ENCODE measurements around the gene USP11.

The USP11 gene

GRCh38 chrX:47232803-47233332, at the start of gene USP11:
TSS of gene USP11 (plus strand) at chrX:47233009. CDS start at chrX:47233044, 35 bp downstream.
- peak within 1 kb of the TSS; percentile 67 for H3K4me2 ChIP-seq (ENCODE audit: low read length)
- H3K4me1 ChIP-seq (ENCODE audit: insufficient read depth, low read length, severe bottlenecking) = peaks cover 33% of the 10 kb centered on the region
- no peaks in the 10 kb centered on the region for H3K9me2 ChIP-seq (ENCODE audit: low read depth, low read length)
- H2AFZ ChIP-seq (ENCODE audit: low read length) = no peak within 1 kb of the TSS
- H3K4me3 ChIP-seq (ENCODE audit: low read depth, low read length, poor library complexity, severe bottlenecking) = peak within 1 kb of the TSS; percentile 87
- no peaks in the 10 kb centered on the region for H4K20me1 ChIP-seq (ENCODE audit: insufficient read depth, low read length)
- peaks cover 17% of the 10 kb centered on the region for H3K36me3 ChIP-seq (ENCODE audit: insufficient read depth, low read length)
- H3K27me3 ChIP-seq (ENCODE audit: insufficient read depth, low read length) = no peaks in the 10 kb centered on the region
- H3K79me2 ChIP-seq (ENCODE audit: insufficient read depth, low read length) = peaks cover 36% of the 10 kb centered on the region
- H3K9ac ChIP-seq (ENCODE audit: low read length) = peak within 1 kb of the TSS; percentile 94
- TF ChIP-seq CTCF (IDR thresholded peaks at IDR 0.05; ENCODE audit: low read length) (no peak), EZH2 (IDR thresholded peaks at IDR 0.05; ENCODE audit: borderline replicate concordance, low read length) (no peak)
- peak within 1 kb of the TSS; percentile 93 for H3K27ac ChIP-seq (ENCODE audit: low read depth, low read length, poor library complexity, severe bottlenecking)
- H3K9me3 ChIP-seq (ENCODE audit: low read length) = no peaks in the 10 kb centered on the region
- H3F3A ChIP-seq (ENCODE audit: insufficient read depth, low read length) = peaks cover 4% of the 10 kb centered on the region; the same call in 1 of the 2 replicates

- no peaks in the 10 kb centered on the region for H3K9me3 ChIP-seq (ENCODE audit: low read length)
- no peaks in the 10 kb centered on the region for H3K79me2 ChIP-seq (ENCODE audit: insufficient read depth, low read length)
- no peaks in the 10 kb centered on the region for H3K27me3 ChIP-seq (ENCODE audit: insufficient read depth, low read length)
- H3K9me2 ChIP-seq (ENCODE audit: low read depth, low read length) = no peaks in the 10 kb centered on the region
- peaks cover 44% of the 10 kb centered on the region for H3K36me3 ChIP-seq (ENCODE audit: insufficient read depth, low read length)
- H2AFZ ChIP-seq (ENCODE audit: low read length) = no peak overlapping the region
- H3K9ac ChIP-seq (ENCODE audit: low read length) = no peak overlapping the region
- H4K20me1 ChIP-seq (ENCODE audit: insufficient read depth, low read length) = no peaks in the 10 kb centered on the region
- no peaks in the 10 kb centered on the region for H3F3A ChIP-seq (ENCODE audit: insufficient read depth, low read length)
- no peak overlapping the region for H3K27ac ChIP-seq (ENCODE audit: low read depth, low read length, poor library complexity, severe bottlenecking)
- no peak for TF ChIP-seq CTCF (IDR thresholded peaks at IDR 0.05; ENCODE audit: low read length)
- TF ChIP-seq EZH2 (IDR thresholded peaks at IDR 0.05; ENCODE audit: borderline replicate concordance, low read length) = no peak
- no peak overlapping the region for H3K4me3 ChIP-seq (ENCODE audit: low read depth, low read length, poor library complexity, severe bottlenecking)
- no peaks in the 10 kb centered on the region for H3K4me1 ChIP-seq (ENCODE audit: insufficient read depth, low read length, severe bottlenecking)
- no peak overlapping the region for H3K4me2 ChIP-seq (ENCODE audit: low read length)
Observed at GRCh38 chrX:47184486-47184885, 48.3 kb upstream of the USP11 start.

DNA sequence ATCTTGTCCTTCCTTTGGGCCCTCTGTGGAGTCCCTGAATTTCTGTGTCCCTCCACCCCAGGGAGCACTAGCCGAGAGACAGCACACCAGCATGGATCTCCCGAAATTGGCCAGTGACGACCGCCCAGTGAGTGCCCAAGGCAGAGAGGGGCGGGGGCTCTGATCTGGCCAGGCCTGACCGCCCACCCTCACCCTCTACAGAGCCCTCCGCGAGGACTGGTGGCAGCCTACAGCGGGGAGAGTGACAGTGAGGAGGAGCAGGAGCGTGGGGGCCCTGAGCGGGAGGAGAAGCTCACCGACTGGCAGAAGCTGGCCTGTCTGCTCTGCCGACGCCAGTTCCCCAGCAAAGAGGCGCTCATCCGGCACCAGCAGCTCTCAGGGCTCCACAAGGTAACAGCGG, 47.6 kb upstream of the USP11 start:
- Histone ChIP-seq H3K9ac (ENCODE audit: low read length) (no peak overlapping the region), H3K36me3 (ENCODE audit: insufficient read depth, low read length) (peaks cover 44% of the 10 kb centered on the region), H2AFZ (ENCODE audit: low read length) (no peak overlapping the region), H3K9me2 (ENCODE audit: low read depth, low read length) (no peaks in the 10 kb centered on the region), H3K79me2 (ENCODE audit: insufficient read depth, low read length) (no peaks in the 10 kb centered on the region), H3K27me3 (ENCODE audit: insufficient read depth, low read length) (no peaks in the 10 kb centered on the region), H3K4me3 (ENCODE audit: low read depth, low read length, poor library complexity, severe bottlenecking) (no peak overlapping the region), H3K9me3 (ENCODE audit: low read length) (no peaks in the 10 kb centered on the region), H3K27ac (ENCODE audit: low read depth, low read length, poor library complexity, severe bottlenecking) (no peak overlapping the region), H3F3A (ENCODE audit: insufficient read depth, low read length) (no peaks in the 10 kb centered on the region), H4K20me1 (ENCODE audit: insufficient read depth, low read length) (no peaks in the 10 kb centered on the region), H3K4me1 (ENCODE audit: insufficient read depth, low read length, severe bottlenecking) (peaks cover 2% of the 10 kb centered on the region), H3K4me2 (ENCODE audit: low read length) (no peak overlapping the region)
- no peak for TF ChIP-seq EZH2 (IDR thresholded peaks at IDR 0.05; ENCODE audit: borderline replicate concordance, low read length)
- no peak for TF ChIP-seq CTCF (IDR thresholded peaks at IDR 0.05; ENCODE audit: low read length)
